Measurements from ENCODE around the gene STX16. TPM values are rescaled to one million over a fixed set of nuclear protein-coding genes. Genes with fewer than 3 reads are reported as not detected.

Gene STX16
- total RNA-seq, 1 donor from 2014 or later: 67.8 TPM

- H3K36me3 ChIP-seq: no peaks in the 10 kb centered on the region
- no peak for ATAC-seq
Measured at GRCh38 chr20:58616411-58616810, 34.7 kb upstream of the STX16 start.

DNA sequence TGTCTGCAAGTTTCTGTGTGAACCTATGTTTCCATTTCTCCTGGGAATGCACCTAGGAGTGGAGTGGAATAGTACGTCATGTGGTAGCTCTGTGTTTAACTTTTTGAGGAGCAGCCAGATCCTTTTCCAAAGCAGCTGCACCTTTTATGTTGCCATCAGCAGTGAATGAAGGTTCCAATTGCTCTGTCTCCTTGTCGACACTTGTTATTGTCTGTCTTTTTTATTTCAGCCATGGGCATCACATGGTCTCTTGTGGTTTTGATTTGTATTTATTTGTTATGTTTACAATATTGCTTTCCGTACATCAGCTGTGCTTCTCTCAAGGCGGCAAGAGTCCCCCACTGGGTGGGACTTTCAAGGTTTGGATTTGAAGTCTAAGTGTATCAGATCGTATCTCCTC lies 33.9 kb upstream of the STX16 start:
- ATAC-seq: no peak
- Histone ChIP-seq H3K27ac (no peak overlapping the region), H3K36me3 (no peaks in the 10 kb centered on the region), H3K27me3 (ENCODE audit: low read depth) (peaks cover 10% of the 10 kb centered on the region), H3K9me3 (no peaks in the 10 kb centered on the region), H3K4me3 (no peak overlapping the region), H3K4me1 (no peaks in the 10 kb centered on the region)
- TF ChIP-seq, protein P1, sequence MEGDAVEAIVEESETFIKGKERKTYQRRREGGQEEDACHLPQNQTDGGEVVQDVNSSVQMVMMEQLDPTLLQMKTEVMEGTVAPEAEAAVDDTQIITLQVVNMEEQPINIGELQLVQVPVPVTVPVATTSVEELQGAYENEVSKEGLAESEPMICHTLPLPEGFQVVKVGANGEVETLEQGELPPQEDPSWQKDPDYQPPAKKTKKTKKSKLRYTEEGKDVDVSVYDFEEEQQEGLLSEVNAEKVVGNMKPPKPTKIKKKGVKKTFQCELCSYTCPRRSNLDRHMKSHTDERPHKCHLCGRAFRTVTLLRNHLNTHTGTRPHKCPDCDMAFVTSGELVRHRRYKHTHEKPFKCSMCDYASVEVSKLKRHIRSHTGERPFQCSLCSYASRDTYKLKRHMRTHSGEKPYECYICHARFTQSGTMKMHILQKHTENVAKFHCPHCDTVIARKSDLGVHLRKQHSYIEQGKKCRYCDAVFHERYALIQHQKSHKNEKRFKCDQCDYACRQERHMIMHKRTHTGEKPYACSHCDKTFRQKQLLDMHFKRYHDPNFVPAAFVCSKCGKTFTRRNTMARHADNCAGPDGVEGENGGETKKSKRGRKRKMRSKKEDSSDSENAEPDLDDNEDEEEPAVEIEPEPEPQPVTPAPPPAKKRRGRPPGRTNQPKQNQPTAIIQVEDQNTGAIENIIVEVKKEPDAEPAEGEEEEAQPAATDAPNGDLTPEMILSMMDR (IDR thresholded peaks at IDR 0.05): no peak
- intact Hi-C loops (cut with DNase I): no loop called here
- no peak for DNase-seq

More at GRCh38 chr20:58616411-58616810, 34.7 kb upstream of the STX16 start:
- no peaks in the 10 kb centered on the region for H3K4me1 ChIP-seq
- DNase-seq: no peak
- no peak overlapping the region for H3K4me3 ChIP-seq
- no peaks in the 10 kb centered on the region for H3K9me3 ChIP-seq
- intact Hi-C loops (cut with DNase I): no loop called here
- H3K27ac ChIP-seq: no peak overlapping the region
- peaks cover 10% of the 10 kb centered on the region for H3K27me3 ChIP-seq (ENCODE audit: low read depth)
- TF ChIP-seq, protein P1 (IDR thresholded peaks at IDR 0.05): no peak

- Histone ChIP-seq H3K36me3 (no peaks in the 10 kb centered on the region), H3K27ac (no peak overlapping the region), H3K27me3 (ENCODE audit: low read depth) (peaks cover 10% of the 10 kb centered on the region), H3K4me3 (no peak overlapping the region), H3K4me1 (no peaks in the 10 kb centered on the region), H3K9me3 (no peaks in the 10 kb centered on the region)
- DNase-seq (no peak), ATAC-seq (no peak)
- TF ChIP-seq, protein P1 (IDR thresholded peaks at IDR 0.05): no peak
- intact Hi-C loops (cut with DNase I): no loop called here
Measured at GRCh38 chr20:58618351-58619076, 32.6 kb upstream of the STX16 start.

GRCh38 chr20:58619077-58619863 lies 31.8 kb upstream of the STX16 start:
- Histone ChIP-seq H3K27ac (no peak overlapping the region), H3K4me3 (no peak overlapping the region), H3K4me1 (no peaks in the 10 kb centered on the region), H3K36me3 (no peaks in the 10 kb centered on the region), H3K27me3 (ENCODE audit: low read depth) (peaks cover 10% of the 10 kb centered on the region), H3K9me3 (no peaks in the 10 kb centered on the region)
- ATAC-seq: no peak
- DNase-seq: no peak
- TF ChIP-seq, protein P1 (IDR thresholded peaks at IDR 0.05): no peak
- intact Hi-C loops (cut with DNase I): no loop called here

DNA sequence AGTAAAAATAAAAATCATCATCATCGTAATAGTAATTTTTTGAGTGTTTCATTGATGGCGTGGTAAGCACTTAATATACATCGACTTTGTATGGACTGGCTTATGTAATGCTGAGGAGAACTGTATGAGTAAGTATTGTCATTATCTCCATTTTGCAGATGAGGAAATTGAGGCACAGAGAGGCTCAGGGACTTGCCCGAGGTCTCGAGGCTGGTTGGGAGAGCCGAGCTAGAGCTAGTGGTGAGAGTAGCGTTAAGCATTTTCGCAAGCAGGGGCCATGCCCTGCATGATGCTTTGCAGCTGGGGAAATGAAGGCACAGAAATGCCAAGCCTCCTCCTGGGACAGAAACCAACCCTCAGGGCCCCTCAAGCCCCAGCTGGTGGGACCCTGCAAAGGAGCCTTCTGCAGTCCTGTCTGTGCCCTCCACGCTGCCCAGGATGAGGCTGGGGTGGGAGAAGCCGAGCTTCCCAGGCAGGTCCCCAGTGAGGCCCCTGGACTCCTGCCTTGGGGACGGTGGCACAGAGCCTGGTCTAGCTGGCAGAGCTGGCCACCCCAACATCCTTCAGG lies 31.1 kb upstream of the STX16 start:
- H3K4me3 ChIP-seq: no peak overlapping the region
- intact Hi-C loops (cut with DNase I): no loop called here
- no peak overlapping the region for H3K27ac ChIP-seq
- TF ChIP-seq, protein P1 (IDR thresholded peaks at IDR 0.05): no peak
- DNase-seq (no peak), ATAC-seq (no peak)
- no peaks in the 10 kb centered on the region for H3K9me3 ChIP-seq
- no peaks in the 10 kb centered on the region for H3K4me1 ChIP-seq
- H3K36me3 ChIP-seq: no peaks in the 10 kb centered on the region
- H3K27me3 ChIP-seq (ENCODE audit: low read depth): peaks cover 10% of the 10 kb centered on the region

All from lower lobe of right lung (tissue), 2 donors.